ENCODE measurements around the gene PHIP.

DNA sequence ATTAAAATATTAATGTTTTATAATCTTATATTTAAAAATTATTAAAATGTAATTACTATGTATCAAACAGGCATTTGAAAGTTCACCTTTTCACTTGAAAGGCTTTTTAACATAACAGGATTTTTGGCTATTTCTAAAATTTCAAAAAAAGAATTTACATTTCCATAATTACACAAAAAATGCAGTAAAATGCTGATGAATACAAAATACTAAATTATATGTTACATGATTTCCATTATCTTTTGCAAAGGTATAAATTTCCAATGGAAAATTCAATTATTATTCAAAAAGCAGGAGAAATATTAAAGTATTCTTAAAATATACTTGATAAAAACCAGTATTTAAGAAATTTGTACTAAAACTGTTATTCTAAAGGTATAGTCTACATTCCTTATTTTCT is 66.1 kb downstream of the PHIP start:
- TF ChIP-seq EZH2 (IDR thresholded peaks at IDR 0.05; ENCODE audit: low read depth): no peak
- TF ChIP-seq, protein P1, sequence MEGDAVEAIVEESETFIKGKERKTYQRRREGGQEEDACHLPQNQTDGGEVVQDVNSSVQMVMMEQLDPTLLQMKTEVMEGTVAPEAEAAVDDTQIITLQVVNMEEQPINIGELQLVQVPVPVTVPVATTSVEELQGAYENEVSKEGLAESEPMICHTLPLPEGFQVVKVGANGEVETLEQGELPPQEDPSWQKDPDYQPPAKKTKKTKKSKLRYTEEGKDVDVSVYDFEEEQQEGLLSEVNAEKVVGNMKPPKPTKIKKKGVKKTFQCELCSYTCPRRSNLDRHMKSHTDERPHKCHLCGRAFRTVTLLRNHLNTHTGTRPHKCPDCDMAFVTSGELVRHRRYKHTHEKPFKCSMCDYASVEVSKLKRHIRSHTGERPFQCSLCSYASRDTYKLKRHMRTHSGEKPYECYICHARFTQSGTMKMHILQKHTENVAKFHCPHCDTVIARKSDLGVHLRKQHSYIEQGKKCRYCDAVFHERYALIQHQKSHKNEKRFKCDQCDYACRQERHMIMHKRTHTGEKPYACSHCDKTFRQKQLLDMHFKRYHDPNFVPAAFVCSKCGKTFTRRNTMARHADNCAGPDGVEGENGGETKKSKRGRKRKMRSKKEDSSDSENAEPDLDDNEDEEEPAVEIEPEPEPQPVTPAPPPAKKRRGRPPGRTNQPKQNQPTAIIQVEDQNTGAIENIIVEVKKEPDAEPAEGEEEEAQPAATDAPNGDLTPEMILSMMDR (conservative IDR thresholded peaks at IDR 0.05): no peak

Measured in PC-9 (cell line).